Mammary epithelial cell (primary cell): ENCODE data around the gene SLIT2.

Experiments used
- EZH2 ChIP-seq: IDR thresholded peaks from 2 replicates; pipeline ENCODE4 v1.6.1; 2012; ENCODE audit warnings: low read length, inconsistent platforms, borderline replicate concordance
- TF ChIP-seq, protein P1 (sequence below), 2 donors: IDR thresholded peaks in 1 of 2; conservative IDR thresholded peaks in 1 of 2; 2 replicates each; pipeline ENCODE4 v1.5.1; 2011 to 2012; ENCODE audit warnings: inconsistent platforms in 2 of 2, low read length in 2 of 2, mild to moderate bottlenecking in 2 of 2, control low read depth in 1 of 2, low read depth in 1 of 2; ENCODE audit not compliant: insufficient read depth in 1 of 2; ENCODE audit errors: extremely low read depth in 1 of 2

- TF ChIP-seq EZH2, result no peak
- TF ChIP-seq, protein P1, sequence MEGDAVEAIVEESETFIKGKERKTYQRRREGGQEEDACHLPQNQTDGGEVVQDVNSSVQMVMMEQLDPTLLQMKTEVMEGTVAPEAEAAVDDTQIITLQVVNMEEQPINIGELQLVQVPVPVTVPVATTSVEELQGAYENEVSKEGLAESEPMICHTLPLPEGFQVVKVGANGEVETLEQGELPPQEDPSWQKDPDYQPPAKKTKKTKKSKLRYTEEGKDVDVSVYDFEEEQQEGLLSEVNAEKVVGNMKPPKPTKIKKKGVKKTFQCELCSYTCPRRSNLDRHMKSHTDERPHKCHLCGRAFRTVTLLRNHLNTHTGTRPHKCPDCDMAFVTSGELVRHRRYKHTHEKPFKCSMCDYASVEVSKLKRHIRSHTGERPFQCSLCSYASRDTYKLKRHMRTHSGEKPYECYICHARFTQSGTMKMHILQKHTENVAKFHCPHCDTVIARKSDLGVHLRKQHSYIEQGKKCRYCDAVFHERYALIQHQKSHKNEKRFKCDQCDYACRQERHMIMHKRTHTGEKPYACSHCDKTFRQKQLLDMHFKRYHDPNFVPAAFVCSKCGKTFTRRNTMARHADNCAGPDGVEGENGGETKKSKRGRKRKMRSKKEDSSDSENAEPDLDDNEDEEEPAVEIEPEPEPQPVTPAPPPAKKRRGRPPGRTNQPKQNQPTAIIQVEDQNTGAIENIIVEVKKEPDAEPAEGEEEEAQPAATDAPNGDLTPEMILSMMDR (conservative IDR thresholded peaks at IDR 0.05 in 1 of 2, IDR thresholded peaks at IDR 0.05 in 1 of 2; ENCODE audit: extremely low read depth in 1 of 2, insufficient read depth in 1 of 2, low read depth in 1 of 2, low read length in 2 of 2), result no peak
Measured at GRCh38 chr4:20292739-20293138, 41.0 kb downstream of the SLIT2 start.
